Memory B cell (primary cell): Measurements from ENCODE around the gene OBP2A.

Experiments used
- ATAC-seq: fragments of 150-1000 bp; cut with Tn5 transposase; 2 replicates; pipeline ENCODE4 v1.10.0; 2021; ENCODE audit warnings: low read depth, mild to moderate bottlenecking, moderate library complexity
- DNase-seq, 2 donors: peaks; one replicate each; pipeline ENCODE4 v3.0.0; 2022; ENCODE audit warnings: low spot score in 2 of 2
- H3K27ac Mint-ChIP-seq: one replicate; pipeline ENCODE4 v1.8.0; 2022; ENCODE audit warnings: mild to moderate bottlenecking, moderate library complexity, mixed read lengths
- H3K27me3 Mint-ChIP-seq: one replicate; pipeline ENCODE4 v1.8.0; 2022; ENCODE audit warnings: mixed read lengths
- H3K36me3 Mint-ChIP-seq: one replicate; pipeline ENCODE4 v1.8.0; 2022; ENCODE audit warnings: mild to moderate bottlenecking, mixed read lengths
- H3K4me1 Mint-ChIP-seq: one replicate; pipeline ENCODE4 v1.8.0; 2022; ENCODE audit warnings: mixed read lengths
- H3K4me3 Mint-ChIP-seq: one replicate; pipeline ENCODE4 v1.8.0; 2022; ENCODE audit warnings: mild to moderate bottlenecking, moderate library complexity, mixed read lengths
- H3K9me3 Mint-ChIP-seq: one replicate; pipeline ENCODE4 v1.8.0; 2022; ENCODE audit warnings: mixed read lengths

The OBP2A gene

DNA sequence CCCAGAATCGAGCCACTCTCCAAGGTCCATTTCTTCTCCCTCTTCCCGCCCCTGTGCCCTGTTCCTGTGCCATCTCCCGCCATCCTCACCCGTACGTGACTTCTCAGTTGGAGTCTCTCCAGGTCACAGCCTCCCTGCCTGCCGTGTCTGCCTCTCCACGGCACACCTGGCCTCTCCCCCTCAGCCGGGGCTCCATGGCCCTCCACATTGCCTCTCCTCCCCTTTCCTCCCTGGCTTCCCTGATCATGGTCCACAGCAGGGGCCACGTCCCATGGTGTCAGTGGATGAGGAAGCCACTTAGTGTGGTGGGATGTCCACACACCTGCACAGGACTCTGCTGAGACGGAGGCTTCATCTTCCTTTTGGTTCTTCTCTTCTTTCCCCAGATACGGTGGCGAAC, 17.9 kb downstream of the OBP2A start:
- Mint-ChIP-seq H3K4me3 (no peak overlapping the region), H3K9me3 (no peaks in the 10 kb centered on the region), H3K4me1 (no peaks in the 10 kb centered on the region), H3K27me3 (peaks cover 17% of the 10 kb centered on the region), H3K36me3 (no peaks in the 10 kb centered on the region), H3K27ac (no peak overlapping the region)
- ATAC-seq (no peak), DNase-seq (no peak)

DNA sequence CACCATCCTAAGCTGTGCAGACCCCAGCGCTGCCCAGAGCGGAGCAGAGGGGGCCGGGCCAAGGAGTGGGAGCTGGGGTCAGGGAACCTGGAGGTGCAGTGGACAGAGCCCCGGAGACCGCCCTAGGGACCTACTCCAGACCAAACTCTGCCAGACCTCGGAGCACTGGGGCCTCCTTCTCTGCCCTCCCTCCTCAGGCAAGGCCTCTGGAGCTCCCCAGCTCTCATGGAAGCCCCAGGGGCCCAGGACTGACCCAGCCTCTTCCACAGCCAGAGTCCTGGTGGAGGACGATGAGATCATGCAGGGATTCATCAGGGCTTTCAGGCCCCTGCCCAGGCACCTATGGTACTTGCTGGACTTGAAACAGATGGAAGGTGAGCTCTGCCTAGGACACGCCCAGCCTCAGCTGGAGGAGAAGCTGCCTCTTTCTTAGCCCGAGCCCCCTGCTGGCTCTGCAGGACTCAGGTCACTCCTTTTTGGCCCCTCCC, 19.3 kb downstream of the OBP2A start:
- Mint-ChIP-seq H3K4me1 (no peaks in the 10 kb centered on the region), H3K27ac (no peak overlapping the region), H3K9me3 (peaks cover 5% of the 10 kb centered on the region), H3K4me3 (no peak overlapping the region), H3K27me3 (peaks cover 16% of the 10 kb centered on the region), H3K36me3 (no peaks in the 10 kb centered on the region)
- DNase-seq (no peak), ATAC-seq (no peak)

DNA sequence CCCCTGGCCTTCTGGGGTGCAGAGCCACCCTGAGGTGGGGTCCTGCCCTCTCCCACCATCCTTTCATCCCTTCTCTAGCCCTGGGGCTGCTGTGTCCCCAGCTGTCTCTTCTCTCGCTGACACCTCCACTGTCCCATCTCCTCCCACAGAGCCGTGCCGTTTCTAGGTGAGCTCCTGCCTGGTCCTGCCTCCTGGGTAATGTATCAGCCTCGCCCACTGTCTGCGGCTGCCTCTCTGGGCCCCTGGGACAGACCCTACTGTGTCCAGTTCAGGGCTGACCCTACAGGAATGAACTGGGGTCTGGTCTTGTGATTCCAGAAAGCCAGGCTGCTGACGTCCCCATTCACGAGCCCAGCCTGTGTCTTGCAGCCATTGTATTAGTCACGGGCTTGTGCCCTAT, 19.7 kb downstream of the OBP2A start:
- peaks cover 16% of the 10 kb centered on the region for H3K27me3 Mint-ChIP-seq
- H3K4me1 Mint-ChIP-seq, result no peaks in the 10 kb centered on the region
- no peak overlapping the region for H3K4me3 Mint-ChIP-seq
- no peak for ATAC-seq
- no peak for DNase-seq
- H3K36me3 Mint-ChIP-seq, result no peaks in the 10 kb centered on the region
- H3K9me3 Mint-ChIP-seq, result peaks cover 5% of the 10 kb centered on the region
- H3K27ac Mint-ChIP-seq, result no peak overlapping the region

DNA sequence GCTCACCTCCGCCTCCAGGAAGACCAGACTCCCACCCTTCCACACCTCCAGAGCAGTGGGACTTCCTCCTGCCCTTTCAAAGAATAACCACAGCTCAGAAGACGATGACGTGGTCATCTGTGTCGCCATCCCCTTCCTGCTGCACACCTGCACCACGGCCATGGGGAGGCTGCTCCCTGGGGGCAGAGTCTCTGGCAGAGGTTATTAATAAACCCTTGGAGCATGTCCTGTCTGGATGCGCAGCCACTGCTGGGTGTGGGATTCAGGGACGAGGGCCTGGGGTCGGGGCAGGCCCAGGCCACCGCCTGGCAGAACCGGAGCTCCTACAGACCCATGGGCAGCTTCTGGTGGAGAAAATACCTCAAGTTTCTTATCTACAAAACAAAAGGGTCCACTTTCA, 20.6 kb downstream of the OBP2A start:
- ATAC-seq, result no peak
- H3K4me1 Mint-ChIP-seq, result no peaks in the 10 kb centered on the region
- H3K27ac Mint-ChIP-seq, result no peak overlapping the region
- no peaks in the 10 kb centered on the region for H3K36me3 Mint-ChIP-seq
- no peak overlapping the region for H3K4me3 Mint-ChIP-seq
- peaks cover 16% of the 10 kb centered on the region for H3K27me3 Mint-ChIP-seq
- DNase-seq, result no peak
- H3K9me3 Mint-ChIP-seq, result peaks cover 5% of the 10 kb centered on the region

DNA sequence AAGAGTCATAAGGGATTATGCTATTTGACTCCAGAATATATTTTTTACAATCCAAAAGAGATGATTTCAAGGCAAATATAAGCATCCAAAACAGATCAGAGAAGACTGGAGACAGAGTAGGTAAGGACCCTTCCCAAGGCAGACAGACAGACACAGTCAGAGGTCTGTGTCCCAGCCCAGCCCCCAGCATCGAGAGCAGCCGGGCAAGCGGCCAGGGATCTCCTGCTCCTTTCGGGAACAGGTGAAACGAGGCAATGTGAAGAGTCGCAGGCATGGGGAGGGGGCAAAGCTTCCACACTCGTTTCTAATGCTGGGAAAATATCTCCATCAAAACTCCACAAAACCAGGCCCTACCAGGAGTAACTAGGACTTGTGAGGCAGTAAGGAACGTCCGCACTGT, 21.4 kb downstream of the OBP2A start:
- ATAC-seq (no peak), DNase-seq (no peak)
- no peak overlapping the region for H3K27ac Mint-ChIP-seq
- H3K9me3 Mint-ChIP-seq, result peaks cover 5% of the 10 kb centered on the region
- no peaks in the 10 kb centered on the region for H3K36me3 Mint-ChIP-seq
- peaks cover 14% of the 10 kb centered on the region for H3K27me3 Mint-ChIP-seq
- H3K4me1 Mint-ChIP-seq, result no peaks in the 10 kb centered on the region
- H3K4me3 Mint-ChIP-seq, result no peak overlapping the region

DNA sequence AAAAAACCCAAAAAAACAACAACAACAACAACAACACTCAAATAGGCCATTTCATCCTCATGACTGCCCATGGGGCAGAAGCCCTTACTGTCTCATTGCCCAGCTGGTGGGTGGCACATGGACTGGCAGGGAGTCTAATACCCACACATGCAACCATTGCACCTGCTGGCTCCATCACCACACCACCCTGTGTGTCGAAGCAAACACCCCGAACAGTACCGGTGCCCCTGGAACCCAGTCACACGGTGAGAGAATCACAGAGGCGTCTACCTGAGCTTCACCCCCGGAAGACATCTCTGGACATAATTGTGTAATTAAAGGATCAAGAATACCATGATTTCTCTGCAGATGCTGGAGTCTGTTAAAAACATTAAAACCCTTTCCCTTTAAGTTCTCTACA, 22.1 kb downstream of the OBP2A start:
- Mint-ChIP-seq H3K27ac (no peak overlapping the region), H3K27me3 (peaks cover 13% of the 10 kb centered on the region), H3K9me3 (peaks cover 5% of the 10 kb centered on the region), H3K4me3 (no peak overlapping the region), H3K36me3 (no peaks in the 10 kb centered on the region), H3K4me1 (no peaks in the 10 kb centered on the region)
- ATAC-seq (no peak), DNase-seq (no peak)

DNA sequence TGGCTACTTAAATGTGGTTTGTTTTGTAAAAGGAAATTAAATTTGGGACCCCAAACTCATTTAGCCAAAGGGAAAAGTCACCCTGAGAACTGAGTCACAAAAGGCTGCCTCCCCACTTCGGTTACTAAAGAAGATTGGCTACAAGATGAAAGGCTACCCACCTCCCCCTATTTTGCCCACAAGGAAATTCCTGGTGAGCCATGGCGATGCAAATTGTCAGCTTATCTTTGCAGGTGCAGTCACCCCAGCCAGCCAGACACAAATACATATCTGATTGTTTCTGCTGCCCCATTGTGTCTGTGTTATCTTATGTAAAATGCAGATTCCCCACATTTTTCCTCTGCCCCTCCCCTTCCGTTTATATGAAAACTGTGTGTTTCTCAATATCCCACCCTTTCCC, 24.5 kb downstream of the OBP2A start:
- Mint-ChIP-seq H3K27me3 (peaks cover 5% of the 10 kb centered on the region), H3K4me1 (no peaks in the 10 kb centered on the region), H3K27ac (no peak overlapping the region), H3K36me3 (no peaks in the 10 kb centered on the region), H3K4me3 (no peak overlapping the region), H3K9me3 (peaks cover 5% of the 10 kb centered on the region)
- ATAC-seq, result no peak
- DNase-seq, result no peak

DNA sequence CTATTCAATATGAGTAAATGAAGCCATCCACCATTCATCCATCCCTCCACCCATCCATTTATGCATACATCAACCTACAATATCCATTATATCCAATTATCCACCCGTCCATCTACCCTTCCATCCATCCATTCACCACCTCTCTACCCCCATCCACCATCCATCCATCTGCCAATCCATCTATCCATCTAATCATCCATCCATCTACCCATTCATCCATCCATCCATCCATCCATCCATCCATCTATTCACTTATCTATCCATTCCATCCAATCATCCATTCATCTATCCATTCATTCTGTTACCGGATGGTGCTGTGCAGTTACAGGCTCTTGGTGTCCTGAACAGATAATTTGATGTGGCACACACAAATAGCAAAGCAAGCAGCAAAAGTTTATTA, 26.3 kb downstream of the OBP2A start:
- Mint-ChIP-seq H3K36me3 (no peaks in the 10 kb centered on the region), H3K27ac (no peak overlapping the region), H3K9me3 (peaks cover 5% of the 10 kb centered on the region), H3K4me3 (no peak overlapping the region), H3K27me3 (no peaks in the 10 kb centered on the region), H3K4me1 (no peaks in the 10 kb centered on the region)
- no peak for ATAC-seq
- DNase-seq, result no peak

DNA sequence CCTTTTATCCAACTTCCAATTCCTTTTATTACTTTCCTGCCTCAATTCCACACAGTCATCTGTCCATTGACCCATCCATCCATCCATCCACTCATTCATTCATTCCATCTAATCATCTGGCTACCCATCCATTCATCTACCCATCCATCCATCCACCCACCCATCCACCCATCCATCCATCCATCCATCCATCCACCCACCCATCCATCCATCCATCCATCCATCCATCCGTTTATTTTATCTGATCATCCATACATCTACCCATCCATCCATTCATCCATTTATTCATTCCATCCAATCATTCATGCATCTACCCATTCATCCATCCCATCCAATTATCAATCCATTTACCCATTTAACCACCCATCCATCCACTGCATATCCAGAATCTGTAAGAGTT, 27.2 kb downstream of the OBP2A start:
- no peak for ATAC-seq
- no peak overlapping the region for H3K4me3 Mint-ChIP-seq
- H3K36me3 Mint-ChIP-seq, result no peaks in the 10 kb centered on the region
- H3K27ac Mint-ChIP-seq, result no peak overlapping the region
- H3K9me3 Mint-ChIP-seq, result peaks cover 5% of the 10 kb centered on the region
- H3K27me3 Mint-ChIP-seq, result no peaks in the 10 kb centered on the region
- no peak for DNase-seq
- H3K4me1 Mint-ChIP-seq, result no peaks in the 10 kb centered on the region

DNA sequence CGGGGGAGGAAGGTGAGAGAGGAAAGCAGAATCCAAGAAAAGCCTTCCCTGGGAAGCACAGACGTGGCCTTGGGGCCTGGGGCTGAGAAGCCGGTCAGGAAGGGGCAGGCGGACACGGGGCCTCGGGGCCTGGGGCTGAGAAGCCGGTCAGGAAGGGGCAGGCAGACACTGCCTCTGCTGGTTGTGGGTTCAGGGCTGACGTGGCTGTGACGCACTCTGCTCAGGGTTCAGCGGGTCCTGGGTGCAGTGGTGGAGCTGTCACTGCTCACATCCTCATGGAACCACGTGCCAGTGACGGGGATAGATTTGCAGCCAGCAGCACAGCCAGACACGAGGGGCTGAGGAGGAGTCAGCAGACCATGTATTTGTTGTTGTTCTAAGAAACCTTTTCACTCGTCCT, 28.4 kb downstream of the OBP2A start:
- DNase-seq (no peak), ATAC-seq (no peak)
- Mint-ChIP-seq H3K4me3 (no peak overlapping the region), H3K9me3 (peaks cover under 1% of the 10 kb centered on the region), H3K4me1 (no peaks in the 10 kb centered on the region), H3K36me3 (no peaks in the 10 kb centered on the region), H3K27me3 (no peaks in the 10 kb centered on the region), H3K27ac (no peak overlapping the region)

DNA sequence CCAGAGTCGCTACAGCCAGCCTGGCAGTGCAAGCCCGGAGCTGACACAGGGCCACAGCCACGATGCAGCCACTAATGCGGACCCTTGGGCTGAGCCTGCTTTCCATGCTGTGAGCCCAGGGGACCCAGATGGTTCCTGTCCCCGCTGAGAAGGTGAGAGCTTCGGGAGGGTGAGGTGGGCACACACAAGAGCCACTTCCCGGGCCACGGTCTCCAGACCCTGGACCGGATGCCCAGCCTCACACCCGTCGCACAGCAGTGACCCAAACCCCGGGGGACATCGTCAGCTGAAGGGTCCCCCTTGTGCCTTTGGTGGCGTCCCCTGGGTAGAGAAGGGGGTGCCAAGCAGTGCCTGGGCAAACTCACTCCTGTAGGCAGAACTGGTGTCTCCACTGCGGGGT, 29.0 kb downstream of the OBP2A start:
- H3K27me3 Mint-ChIP-seq, result no peaks in the 10 kb centered on the region
- H3K27ac Mint-ChIP-seq, result no peak overlapping the region
- H3K9me3 Mint-ChIP-seq, result no peaks in the 10 kb centered on the region
- ATAC-seq (no peak), DNase-seq (no peak)
- no peaks in the 10 kb centered on the region for H3K4me1 Mint-ChIP-seq
- H3K36me3 Mint-ChIP-seq, result no peaks in the 10 kb centered on the region
- H3K4me3 Mint-ChIP-seq, result no peak overlapping the region

DNA sequence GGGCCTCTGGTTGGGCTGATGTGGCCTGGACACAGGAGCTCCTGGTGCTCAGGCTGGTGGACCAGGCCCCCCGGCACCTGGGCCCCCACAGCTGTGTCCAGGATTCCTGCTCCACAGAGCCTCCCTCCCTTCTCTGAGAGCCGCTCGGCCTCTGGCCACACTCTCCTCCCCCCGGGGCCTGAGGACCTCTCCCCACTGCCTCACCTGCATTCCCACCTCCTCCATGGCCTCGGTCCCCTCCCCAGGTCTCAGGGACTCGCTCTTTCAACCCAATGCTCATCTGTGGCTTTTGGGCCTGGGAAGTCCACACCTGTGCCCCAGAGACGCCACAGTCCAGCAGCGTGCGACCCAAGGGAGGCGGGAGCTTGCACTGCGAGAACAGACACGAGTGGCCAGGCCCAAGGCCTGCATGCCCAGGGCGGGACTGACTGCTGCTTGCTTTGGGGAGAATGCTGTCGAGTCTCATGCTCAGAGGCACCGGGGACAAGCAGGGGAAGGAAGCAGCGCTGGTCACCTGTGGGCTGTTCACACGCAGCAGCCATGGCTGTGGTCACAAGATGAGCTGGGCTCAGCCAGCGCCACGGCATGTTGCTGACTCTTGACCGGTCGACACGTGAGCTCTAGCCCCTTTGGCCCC, 30.2 kb downstream of the OBP2A start:
- H3K4me1 Mint-ChIP-seq, result no peaks in the 10 kb centered on the region
- no peaks in the 10 kb centered on the region for H3K9me3 Mint-ChIP-seq
- ATAC-seq (no peak), DNase-seq (no peak)
- no peak overlapping the region for H3K4me3 Mint-ChIP-seq
- no peaks in the 10 kb centered on the region for H3K36me3 Mint-ChIP-seq
- no peak overlapping the region for H3K27ac Mint-ChIP-seq
- H3K27me3 Mint-ChIP-seq, result no peaks in the 10 kb centered on the region

DNA sequence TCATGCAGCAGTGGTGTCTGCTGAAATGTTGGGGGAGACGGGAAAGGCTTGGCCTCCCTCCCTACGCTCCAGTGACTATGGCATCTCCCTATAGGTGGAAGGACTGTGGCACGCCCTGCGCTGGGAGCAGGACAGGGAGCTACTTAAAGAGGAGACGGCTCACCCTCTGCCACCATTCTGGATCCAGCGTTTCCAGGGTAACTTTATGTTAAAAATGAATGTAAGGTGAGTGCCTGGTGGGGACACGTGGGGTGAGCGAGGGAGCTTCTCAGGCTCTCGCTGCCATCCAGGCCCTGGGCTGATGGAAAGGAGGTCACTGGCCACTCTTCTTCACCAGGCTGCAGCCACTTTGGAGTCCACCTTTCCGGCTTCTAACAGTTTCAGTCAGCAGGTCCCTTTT, 31.3 kb downstream of the OBP2A start:
- H3K4me1 Mint-ChIP-seq, result no peaks in the 10 kb centered on the region
- H3K27me3 Mint-ChIP-seq, result peaks cover 2% of the 10 kb centered on the region
- no peak overlapping the region for H3K4me3 Mint-ChIP-seq
- DNase-seq (no peak), ATAC-seq (no peak)
- H3K27ac Mint-ChIP-seq, result no peak overlapping the region
- no peaks in the 10 kb centered on the region for H3K9me3 Mint-ChIP-seq
- no peaks in the 10 kb centered on the region for H3K36me3 Mint-ChIP-seq

DNA sequence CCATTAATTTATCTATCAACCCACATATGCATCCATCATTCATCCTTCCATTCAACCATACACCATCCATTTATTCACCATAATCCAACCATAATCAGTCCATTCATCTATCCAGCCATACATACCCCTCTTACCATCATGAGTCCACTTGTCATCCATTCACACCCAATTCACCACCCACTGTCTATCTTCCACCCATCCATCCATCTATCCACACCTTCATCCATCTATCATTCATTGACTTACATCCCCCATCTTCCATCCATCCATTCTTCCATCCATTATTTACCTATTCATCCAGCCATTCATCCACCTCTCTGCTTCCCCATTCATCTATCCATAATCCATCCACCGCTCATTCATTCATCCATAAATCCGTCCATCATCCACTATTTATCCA, 33.4 kb downstream of the OBP2A start:
- H3K4me3 Mint-ChIP-seq, result no peak overlapping the region
- no peaks in the 10 kb centered on the region for H3K36me3 Mint-ChIP-seq
- no peaks in the 10 kb centered on the region for H3K9me3 Mint-ChIP-seq
- DNase-seq (no peak), ATAC-seq (no peak)
- H3K27ac Mint-ChIP-seq, result no peak overlapping the region
- H3K4me1 Mint-ChIP-seq, result no peaks in the 10 kb centered on the region
- peaks cover 2% of the 10 kb centered on the region for H3K27me3 Mint-ChIP-seq

DNA sequence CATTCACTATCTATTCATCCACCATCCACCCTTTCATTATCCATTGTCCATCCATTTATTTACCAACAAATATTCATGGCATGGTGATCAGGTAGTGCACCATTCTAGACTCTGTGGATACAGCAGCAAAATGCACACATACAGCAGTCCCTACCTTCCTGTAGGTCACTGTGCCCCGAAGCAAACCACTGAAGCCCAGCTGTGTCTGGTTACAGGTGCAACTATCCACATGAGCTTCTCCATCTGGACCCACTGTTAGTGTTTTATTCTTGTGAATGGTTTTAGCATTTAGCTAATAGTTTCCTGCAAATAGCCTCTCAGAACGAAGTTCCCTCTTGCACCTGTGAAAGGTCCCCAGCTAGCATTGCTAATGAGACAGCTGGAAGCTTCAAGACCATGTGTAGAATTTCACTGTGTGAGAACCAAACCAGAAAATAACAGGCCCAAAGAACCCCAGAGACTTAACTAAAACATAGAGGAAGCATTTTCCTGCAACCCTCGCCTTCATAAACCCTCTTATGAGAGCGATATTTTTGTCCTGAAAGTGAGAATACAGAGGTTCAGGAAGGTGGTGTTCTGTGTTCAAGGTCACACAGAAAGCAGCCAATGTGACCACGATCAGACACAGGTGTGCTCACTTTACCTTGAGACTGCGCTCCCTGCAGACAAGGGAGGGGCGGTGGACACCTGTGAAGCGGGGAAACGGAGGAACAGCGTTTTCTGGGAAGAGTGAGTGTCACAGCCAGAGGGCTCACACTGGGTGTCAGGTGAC, 34.1 kb downstream of the OBP2A start:
- peaks cover 2% of the 10 kb centered on the region for H3K27me3 Mint-ChIP-seq
- ATAC-seq (no peak), DNase-seq (no peak)
- no peaks in the 10 kb centered on the region for H3K4me1 Mint-ChIP-seq
- H3K9me3 Mint-ChIP-seq, result no peaks in the 10 kb centered on the region
- H3K27ac Mint-ChIP-seq, result no peak overlapping the region
- H3K36me3 Mint-ChIP-seq, result no peaks in the 10 kb centered on the region
- H3K4me3 Mint-ChIP-seq, result no peak overlapping the region
